GM18873 (cell line): ENCODE measurements around the gene COPS8.
A peak's percentile ranks its signal among the peaks of the same experiment; 100 is the strongest.

Experiments used
- ATAC-seq: cut with Tn5 transposase; IDR thresholded peaks from one replicate; pipeline ENCODE4 v1.9.1; 2021; ENCODE audit warnings: mild to moderate bottlenecking, moderate library complexity, moderate number of reproducible peaks; ENCODE audit not compliant: unreplicated experiment, low FRiP score

COPS8 gene

GRCh38 chr2:237085248-237086221, at the start of gene COPS8:
TSS of gene COPS8 (plus strand) at chr2:237085889. CDS start at chr2:237085965, 76 bp downstream.
- ATAC-seq = peak; percentile 90

GRCh38 chr2:237039301-237040031, 46.2 kb upstream of the COPS8 start:
- ATAC-seq = no peak

GRCh38 chr2:237041231-237041630, 44.5 kb upstream of the COPS8 start:
- no peak for ATAC-seq

GRCh38 chr2:237042101-237042500, 43.6 kb upstream of the COPS8 start:
- ATAC-seq = no peak

- ATAC-seq = no peak
These were observed 41.8 kb upstream of the COPS8 start for GRCh38 chr2:237043866-237044265.

- no peak for ATAC-seq
These were observed 41.4 kb upstream of the COPS8 start for GRCh38 chr2:237044281-237044680.

- no peak for ATAC-seq
These were observed 40.2 kb upstream of the COPS8 start for GRCh38 chr2:237045449-237045848.

GRCh38 chr2:237048595-237048994, 37.1 kb upstream of the COPS8 start:
- no peak for ATAC-seq

- ATAC-seq = no peak
These were observed 33.8 kb upstream of the COPS8 start for GRCh38 chr2:237051861-237052260.

GRCh38 chr2:237053066-237053465, 32.6 kb upstream of the COPS8 start:
- no peak for ATAC-seq

GRCh38 chr2:237055386-237056100, 30.1 kb upstream of the COPS8 start:
- ATAC-seq = no peak

- no peak for ATAC-seq
These were observed 29.3 kb upstream of the COPS8 start for GRCh38 chr2:237056287-237056875.

- ATAC-seq = no peak
These were observed 28.6 kb upstream of the COPS8 start for GRCh38 chr2:237057107-237057506.

- ATAC-seq = peak; percentile 74
These were observed 27.8 kb upstream of the COPS8 start for GRCh38 chr2:237057893-237058300.

GRCh38 chr2:237058423-237058822, 27.3 kb upstream of the COPS8 start:
- no peak for ATAC-seq

- ATAC-seq = peak; percentile 52
These were observed 26.4 kb upstream of the COPS8 start for GRCh38 chr2:237059155-237059875.

- no peak for ATAC-seq
These were observed 25.0 kb upstream of the COPS8 start for GRCh38 chr2:237060534-237061312.

- no peak for ATAC-seq
These were observed 24.3 kb upstream of the COPS8 start for GRCh38 chr2:237061356-237061755.

- no peak for ATAC-seq
These were observed 23.1 kb upstream of the COPS8 start for GRCh38 chr2:237062585-237062984.
